GM06990 (cell line): ENCODE data around the gene MAP1B.

Experiments used
- DNase-seq: peaks from one replicate; pipeline ENCODE4 v3.0.0-alpha.2; 2011; ENCODE audit not compliant: insufficient read length; ENCODE audit errors: extremely low read depth
- H3K27me3 ChIP-seq: replicated peaks from 2 replicates; pipeline ENCODE4 v1.6.0; 2011; ENCODE audit warnings: low read length; ENCODE audit not compliant: control insufficient read depth, insufficient read depth
- H3K36me3 ChIP-seq: 2 replicates; pipeline ENCODE4 v1.5.1; 2011; ENCODE audit warnings: low read length; ENCODE audit not compliant: control insufficient read depth, insufficient read depth
- H3K4me3 ChIP-seq: replicated peaks from 2 replicates; pipeline ENCODE4 v1.5.1; 2011; ENCODE audit warnings: low read depth, mild to moderate bottlenecking, control low read depth, low read length
- TF ChIP-seq, protein P1 (sequence below): IDR thresholded peaks from 2 replicates; pipeline ENCODE4 v1.5.1; 2011; ENCODE audit warnings: low read length, control low read depth, mild to moderate bottlenecking, inconsistent platforms; ENCODE audit not compliant: insufficient read depth, poor library complexity, severe bottlenecking

The MAP1B gene

DNA sequence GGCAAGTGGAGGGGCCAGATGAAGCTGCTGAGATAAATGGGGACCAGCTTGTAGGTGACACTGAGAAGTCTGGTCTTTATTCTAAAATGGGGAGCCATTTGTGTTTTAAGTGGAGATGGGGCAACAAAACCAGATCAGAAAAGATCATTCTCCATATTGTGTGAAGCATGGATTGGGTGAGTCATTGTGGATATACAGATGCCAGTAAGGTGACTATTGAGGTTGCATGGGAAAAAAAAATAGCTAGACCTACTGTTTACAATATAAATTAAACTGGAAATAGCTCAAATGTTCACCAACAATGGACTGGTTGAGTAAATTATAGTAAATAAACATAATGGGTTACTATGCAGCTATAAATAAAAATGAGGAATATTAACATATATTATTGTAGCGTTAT is 5.4 kb upstream of the MAP1B start:
- H3K27me3 ChIP-seq, result no peaks in the 10 kb centered on the region; the same call in none of the 2 replicates
- TF ChIP-seq, protein P1, sequence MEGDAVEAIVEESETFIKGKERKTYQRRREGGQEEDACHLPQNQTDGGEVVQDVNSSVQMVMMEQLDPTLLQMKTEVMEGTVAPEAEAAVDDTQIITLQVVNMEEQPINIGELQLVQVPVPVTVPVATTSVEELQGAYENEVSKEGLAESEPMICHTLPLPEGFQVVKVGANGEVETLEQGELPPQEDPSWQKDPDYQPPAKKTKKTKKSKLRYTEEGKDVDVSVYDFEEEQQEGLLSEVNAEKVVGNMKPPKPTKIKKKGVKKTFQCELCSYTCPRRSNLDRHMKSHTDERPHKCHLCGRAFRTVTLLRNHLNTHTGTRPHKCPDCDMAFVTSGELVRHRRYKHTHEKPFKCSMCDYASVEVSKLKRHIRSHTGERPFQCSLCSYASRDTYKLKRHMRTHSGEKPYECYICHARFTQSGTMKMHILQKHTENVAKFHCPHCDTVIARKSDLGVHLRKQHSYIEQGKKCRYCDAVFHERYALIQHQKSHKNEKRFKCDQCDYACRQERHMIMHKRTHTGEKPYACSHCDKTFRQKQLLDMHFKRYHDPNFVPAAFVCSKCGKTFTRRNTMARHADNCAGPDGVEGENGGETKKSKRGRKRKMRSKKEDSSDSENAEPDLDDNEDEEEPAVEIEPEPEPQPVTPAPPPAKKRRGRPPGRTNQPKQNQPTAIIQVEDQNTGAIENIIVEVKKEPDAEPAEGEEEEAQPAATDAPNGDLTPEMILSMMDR, result no peak
- H3K4me3 ChIP-seq, result no peak overlapping the region
- DNase-seq, result no peak
- no peaks in the 10 kb centered on the region for H3K36me3 ChIP-seq

DNA sequence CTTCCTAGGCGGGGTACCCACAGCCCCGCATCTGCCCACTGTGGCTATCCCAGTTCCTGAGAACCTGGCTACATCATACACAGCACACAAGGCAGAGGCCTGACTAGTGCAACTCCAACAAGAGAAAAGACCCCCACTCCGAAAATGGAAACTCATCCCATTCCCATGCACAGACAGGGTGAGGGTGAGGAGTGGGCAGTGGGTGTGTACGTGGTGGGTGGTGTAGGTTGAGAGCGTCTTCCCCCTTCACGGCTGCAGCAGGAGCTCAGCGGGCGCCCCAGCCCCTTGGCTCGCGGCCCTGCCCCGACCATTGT is 501 bp upstream of the MAP1B start:
- TF ChIP-seq, protein P1, result no peak
- Histone ChIP-seq H3K4me3 (peak overlapping the region; percentile 63), H3K27me3 (no peaks in the 10 kb centered on the region; the same call in none of the 2 replicates), H3K36me3 (no peaks in the 10 kb centered on the region)
- no peak for DNase-seq

DNA sequence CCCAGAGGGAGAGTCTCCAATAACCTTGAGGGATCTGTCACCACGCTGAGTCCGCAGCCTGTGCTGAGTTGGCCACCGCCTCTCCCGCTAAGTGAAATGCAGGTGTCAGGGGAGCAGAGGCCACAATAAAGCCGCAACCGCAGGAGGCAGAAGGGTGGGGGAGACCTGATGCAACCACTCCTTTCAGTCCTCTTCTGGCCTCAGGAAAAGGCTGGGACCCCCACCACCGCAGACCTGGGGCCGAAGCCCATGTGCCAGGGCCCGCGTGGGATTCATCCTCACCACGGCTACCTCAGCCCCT is 576 bp downstream of the MAP1B start:
- TF ChIP-seq, protein P1, result no peak

DNA sequence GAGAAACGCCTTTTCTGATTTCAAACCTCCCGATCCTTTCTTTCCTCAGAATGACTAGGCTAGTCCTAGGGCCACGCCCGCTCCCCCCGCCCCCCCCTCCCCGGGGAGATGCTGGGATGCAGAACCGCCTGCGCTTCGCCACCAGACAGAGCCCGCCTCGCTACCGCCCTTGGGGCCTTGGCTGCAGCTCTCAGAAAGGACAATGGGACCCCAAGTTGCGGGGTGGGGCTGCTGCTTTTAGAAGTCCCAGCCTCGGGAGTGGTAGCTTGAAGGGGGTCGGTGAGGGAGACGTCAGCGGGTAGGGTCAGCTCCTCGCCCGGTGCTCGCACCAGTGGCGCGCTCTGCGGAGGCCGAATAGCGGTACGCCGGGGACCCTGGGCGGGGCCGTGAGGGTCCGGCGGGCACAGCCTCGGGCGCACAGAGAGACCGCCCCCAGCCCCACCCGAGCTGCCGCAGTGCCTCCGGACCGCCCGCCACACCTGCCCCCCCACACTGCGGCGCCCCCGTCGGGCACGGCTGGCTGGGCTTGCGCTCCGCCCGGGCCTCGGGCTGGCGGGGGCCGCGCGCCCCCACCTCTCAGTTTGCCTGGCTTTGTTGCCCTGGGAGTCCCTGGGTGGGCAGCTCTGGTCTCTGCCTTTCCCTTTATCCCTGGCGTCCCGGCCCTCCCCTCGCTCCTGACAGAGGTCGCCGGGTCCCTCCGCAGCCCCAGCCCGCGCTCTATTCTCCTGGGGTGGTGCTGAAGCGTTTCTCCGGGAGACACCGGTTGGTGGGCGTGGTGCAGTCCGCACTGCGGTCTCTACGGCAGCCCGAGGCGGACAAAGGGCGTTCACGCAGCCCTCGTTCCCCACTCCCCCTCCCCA is 1.2 kb downstream of the MAP1B start:
- H3K36me3 ChIP-seq, result no peaks in the 10 kb centered on the region
- H3K27me3 ChIP-seq, result no peaks in the 10 kb centered on the region; the same call in none of the 2 replicates
- peak overlapping the region; percentile 63 for H3K4me3 ChIP-seq
- TF ChIP-seq, protein P1, result no peak
- DNase-seq, result peak; percentile 26

More for the DNA sequence above, 576 bp downstream of the MAP1B start:
- peak; percentile 31 for DNase-seq
- Histone ChIP-seq H3K36me3 (no peaks in the 10 kb centered on the region), H3K4me3 (peak overlapping the region; percentile 63), H3K27me3 (no peaks in the 10 kb centered on the region; the same call in none of the 2 replicates)

DNA sequence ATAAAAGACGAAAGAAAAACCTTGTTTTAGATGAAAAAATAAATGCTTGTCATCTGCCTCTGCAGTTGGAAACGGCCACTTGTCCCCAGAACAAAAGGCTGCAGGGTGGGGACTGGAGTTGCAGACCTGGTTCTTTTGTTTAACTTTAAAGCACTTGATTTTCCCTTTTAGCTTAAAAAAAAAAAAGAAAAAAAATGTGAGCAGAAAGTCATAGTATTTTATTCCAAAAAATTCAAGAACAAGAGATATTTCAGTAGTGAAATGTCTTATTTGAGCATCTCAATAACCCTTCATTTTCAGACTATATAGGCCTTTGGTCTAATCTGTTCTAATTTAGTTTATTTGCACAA is 1.8 kb downstream of the MAP1B start:
- TF ChIP-seq, protein P1, result no peak
- Histone ChIP-seq H3K27me3 (no peaks in the 10 kb centered on the region; the same call in none of the 2 replicates), H3K36me3 (no peaks in the 10 kb centered on the region), H3K4me3 (peak overlapping the region; percentile 63)
- DNase-seq, result no peak
